HG03097 (cell line): ENCODE measurements around the gene S1PR2.
A peak's percentile ranks its signal among the peaks of the same experiment; 100 is the strongest.

Experiments
- ATAC-seq: cut with Tn5 transposase; IDR thresholded peaks from one replicate; pipeline ENCODE4 v1.9.1; 2021; ENCODE audit not compliant: unreplicated experiment, low FRiP score

S1PR2 gene

GRCh38 chr19:10230861-10231611 is at the start of gene S1PR2:
TSS of gene S1PR2 (minus strand) at chr19:10231331. CDS start at chr19:10224905, 6,426 bp downstream.
- ATAC-seq, result no peak

DNA sequence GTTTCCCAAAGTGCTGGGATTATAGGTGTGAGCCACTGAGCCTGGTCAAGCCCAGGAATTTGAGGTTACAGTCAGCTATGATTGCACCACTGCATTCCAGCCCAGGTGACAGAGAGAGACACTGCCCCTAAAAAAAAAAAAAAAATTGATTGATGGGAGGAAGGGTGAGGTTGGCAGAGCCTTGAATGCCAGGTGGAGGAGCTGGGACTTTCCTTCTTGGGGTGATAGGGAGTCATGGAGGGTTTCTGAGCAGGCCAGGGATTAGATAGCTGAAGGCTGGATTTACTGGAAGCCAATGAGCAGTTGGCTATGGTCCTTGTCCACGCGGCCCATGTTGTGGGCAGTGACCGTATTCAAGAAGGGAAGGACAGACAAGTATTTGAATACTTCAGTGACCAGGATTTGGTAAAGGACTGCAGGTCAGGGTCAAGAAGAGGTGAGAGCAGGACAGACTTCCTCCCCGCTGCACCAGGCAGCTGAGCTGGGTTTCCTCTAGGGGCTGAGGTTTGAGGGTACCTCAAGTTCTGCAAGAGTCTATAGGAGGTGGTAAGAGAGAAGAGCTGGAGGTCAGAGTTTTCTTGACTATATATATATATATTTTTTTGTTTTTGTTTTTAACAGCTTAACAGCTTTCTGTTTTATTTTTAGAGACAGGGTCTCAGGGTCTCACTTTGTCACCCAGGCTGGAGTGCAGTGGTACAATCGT is 48.8 kb upstream of the S1PR2 start:
- no peak for ATAC-seq

GRCh38 chr19:10278935-10279334 is 47.8 kb upstream of the S1PR2 start:
- ATAC-seq, result no peak

DNA sequence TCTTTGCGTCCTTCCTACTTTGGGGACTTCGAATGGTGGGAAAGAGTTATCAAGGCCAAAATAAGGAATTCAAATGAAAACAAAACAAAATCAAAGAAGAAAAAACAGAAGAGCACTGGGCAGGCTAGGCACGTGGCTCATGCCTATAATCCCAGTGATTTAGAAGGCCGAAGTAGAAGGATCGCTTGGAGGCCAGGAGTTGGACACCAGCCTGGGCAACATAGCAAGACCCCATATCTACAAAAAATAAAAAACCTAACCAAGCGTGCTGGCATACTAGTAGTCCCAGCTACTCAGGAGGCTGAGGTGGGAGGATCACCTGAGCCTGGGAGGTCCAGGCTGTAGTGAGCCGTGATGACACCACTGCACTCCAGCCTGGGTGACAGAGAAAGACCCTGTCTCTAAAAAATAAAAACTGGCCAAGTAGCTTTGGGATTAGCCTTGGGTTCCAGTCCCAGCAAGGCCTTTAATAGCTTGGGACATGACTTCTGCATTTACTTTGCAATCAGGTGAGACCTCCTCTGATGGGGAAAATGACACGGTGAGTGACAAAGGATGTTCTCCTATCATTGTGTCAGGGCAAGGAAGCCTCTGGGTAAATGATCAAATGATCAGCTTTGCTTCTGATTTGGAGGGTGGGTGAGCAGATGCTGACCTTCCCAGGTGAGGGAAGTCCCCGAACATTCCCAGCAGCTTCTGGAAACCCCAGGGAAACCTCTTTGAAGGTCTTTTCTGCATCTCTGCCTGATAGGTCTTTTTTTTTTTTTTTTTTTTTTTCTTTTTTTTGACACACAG is 46.9 kb upstream of the S1PR2 start:
- no peak for ATAC-seq

GRCh38 chr19:10274589-10274988 is 43.5 kb upstream of the S1PR2 start:
- no peak for ATAC-seq

- peak; percentile 20 for ATAC-seq
Measured at GRCh38 chr19:10271543-10272086, 40.5 kb upstream of the S1PR2 start.

DNA sequence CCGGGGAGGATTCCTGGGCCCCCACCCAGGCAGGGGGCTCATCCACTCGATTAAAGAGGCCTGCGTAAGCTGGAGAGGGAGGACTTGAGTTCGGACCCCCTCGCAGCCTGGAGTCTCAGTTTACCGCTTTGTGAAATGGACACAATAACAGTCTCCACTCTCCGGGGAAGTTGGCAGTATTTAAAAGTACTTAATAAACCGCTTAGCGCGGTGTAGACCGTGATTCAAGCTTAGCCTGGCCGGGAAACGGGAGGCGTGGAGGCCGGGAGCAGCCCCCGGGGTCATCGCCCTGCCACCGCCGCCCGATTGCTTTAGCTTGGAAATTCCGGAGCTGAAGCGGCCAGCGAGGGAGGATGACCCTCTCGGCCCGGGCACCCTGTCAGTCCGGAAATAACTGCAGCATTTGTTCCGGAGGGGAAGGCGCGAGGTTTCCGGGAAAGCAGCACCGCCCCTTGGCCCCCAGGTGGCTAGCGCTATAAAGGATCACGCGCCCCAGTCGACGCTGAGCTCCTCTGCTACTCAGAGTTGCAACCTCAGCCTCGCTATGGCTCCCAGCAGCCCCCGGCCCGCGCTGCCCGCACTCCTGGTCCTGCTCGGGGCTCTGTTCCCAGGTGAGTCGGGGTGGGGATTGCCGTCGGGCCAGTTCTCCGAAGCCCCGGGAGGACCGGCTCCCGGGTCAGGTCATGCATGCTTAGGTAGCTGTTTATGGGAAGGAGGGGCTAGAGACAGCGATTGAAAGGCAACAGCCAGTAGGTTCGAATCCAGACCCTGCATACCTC is 39.7 kb upstream of the S1PR2 start, which contains the start of gene ICAM1:
TSS of gene ICAM1 (plus strand) at position 505 of the 779 bp plus-strand sequence. CDS start at position 545, 40 bp downstream.
- ATAC-seq, result peak; percentile 45

DNA sequence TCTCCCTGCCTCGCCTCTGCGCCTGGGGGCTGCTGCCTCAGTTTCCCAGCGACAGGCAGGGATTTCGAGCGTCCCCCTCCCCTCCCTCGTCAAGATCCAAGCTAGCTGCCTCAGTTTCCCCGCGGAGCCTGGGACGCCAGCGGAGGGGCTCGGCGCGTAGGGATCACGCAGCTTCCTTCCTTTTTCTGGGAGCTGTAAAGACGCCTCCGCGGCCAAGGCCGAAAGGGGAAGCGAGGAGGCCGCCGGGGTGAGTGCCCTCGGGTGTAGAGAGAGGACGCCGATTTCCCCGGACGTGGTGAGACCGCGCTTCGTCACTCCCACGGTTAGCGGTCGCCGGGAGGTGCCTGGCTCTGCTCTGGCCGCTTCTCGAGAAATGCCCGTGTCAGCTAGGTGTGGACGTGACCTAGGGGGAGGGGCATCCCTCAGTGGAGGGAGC is 39.1 kb upstream of the S1PR2 start:
- ATAC-seq, result peak; percentile 36

DNA sequence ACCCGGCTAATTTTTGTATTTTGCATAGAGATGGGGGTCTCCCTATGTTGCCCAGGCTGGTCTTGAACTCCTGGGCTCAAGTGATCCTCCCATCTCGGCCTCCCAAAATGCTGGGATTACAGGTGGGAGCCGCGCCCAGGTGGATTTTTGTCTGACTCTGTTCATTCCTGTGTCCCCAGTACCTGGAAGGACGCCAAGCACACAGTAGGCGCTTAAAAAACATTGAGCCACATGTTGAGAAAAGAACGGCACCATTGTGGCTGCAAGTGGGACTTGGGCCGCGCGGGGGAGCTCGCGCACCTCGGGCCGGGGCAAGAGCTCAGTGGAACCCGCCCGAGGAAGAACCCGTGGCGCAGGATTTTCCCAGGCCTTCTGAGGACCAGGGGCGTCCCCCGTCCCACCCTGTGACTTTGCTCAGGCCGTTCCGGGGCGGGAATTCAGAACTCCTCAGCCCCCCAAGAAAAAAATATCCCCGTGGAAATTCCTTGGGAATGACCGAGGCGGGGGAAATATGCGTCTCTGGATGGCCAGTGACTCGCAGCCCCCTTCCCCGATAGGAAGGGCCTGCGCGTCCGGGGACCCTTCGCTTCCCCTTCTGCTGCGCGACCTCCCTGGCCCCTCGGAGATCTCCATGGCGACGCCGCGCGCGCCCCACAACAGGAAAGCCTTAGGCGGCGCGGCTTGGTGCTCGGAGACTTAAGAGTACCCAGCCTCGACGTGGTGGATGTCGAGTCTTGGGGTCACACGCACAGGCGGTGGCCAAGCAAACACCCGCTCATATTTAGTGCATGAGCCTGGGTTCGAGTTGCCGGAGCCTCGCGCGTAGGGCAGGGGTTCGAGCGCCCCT is 38.4 kb upstream of the S1PR2 start:
- peak; percentile 30 for ATAC-seq

DNA sequence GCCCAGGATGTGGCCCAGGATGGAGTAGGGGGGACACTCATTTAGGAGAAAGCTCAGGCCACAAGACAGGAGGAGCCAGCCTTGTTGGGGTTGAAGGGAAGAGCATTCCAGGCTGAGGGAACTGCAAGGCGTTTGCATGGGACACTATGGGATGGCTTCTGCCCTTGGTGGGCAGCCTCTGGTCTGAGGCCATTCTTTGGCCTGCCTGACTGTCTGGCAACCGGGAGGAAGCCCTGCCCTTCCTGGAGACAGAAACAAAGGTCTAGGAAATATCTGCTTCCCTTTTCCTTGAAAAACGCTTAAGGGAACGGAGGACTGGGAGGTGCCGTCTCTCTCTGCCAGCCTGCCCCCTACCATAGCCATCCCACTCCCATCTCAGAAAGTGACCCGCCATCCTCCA is 36.9 kb upstream of the S1PR2 start:
- ATAC-seq, result no peak

GRCh38 chr19:10266706-10267105 is 35.6 kb upstream of the S1PR2 start:
- no peak for ATAC-seq

GRCh38 chr19:10262771-10263170 is 31.6 kb upstream of the S1PR2 start:
- ATAC-seq, result no peak

- ATAC-seq, result no peak
Measured at GRCh38 chr19:10260141-10260584, 29.0 kb upstream of the S1PR2 start.

GRCh38 chr19:10259162-10259905 is 28.2 kb upstream of the S1PR2 start:
- no peak for ATAC-seq

DNA sequence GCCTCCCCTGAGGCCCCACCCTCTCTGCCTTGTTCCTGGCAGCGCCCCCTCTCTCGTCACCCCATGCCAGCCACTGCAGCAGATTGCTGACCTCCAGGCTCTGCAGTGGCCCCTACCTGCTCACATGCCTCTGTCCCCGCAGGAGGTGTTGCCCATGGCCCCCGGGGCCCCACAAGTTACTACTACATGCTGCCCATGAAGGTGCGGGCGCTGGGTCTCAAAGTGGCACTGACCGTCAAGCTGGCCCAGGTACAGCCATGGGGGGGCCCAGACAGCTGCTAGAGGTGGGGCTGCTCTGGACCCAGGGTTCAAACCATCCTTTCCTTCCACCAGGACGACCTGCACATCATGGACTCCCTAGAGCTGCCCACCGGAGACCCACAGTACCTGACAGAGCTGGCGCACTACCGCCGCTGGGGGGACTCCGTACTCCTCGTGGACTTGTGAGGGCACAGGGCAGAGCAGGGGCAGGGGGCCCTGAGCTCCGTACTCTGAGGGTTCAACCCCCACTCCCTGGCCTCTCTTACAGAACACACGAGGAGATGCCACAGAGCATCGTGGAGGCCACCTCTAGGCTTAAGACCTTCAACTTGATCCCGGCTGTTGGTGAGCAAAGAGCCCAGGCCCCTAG is 27.1 kb upstream of the S1PR2 start:
- ATAC-seq, result no peak

GRCh38 chr19:10256970-10257615 is 26.0 kb upstream of the S1PR2 start:
- no peak for ATAC-seq

DNA sequence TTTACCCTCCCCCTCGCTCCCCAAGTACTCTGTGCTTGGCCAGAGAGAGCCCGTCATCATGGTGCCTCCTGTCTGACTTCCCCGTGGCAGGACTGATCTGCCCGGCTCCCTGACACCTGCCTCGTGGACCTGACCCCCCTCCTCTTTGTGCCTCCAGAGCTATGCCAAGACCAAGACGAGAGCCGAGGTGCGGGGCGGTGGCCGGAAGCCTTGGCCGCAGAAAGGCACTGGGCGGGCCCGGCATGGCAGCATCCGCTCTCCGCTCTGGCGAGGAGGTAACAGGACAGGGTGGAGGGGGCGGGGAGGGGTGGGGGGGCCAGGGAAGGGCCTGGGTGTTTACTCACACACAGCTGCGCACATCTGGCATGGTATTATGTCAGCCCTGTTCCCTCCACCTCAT is 25.4 kb upstream of the S1PR2 start:
- no peak for ATAC-seq
